ENCODE data around the gene SPACDR.

Gene SPACDR

DNA sequence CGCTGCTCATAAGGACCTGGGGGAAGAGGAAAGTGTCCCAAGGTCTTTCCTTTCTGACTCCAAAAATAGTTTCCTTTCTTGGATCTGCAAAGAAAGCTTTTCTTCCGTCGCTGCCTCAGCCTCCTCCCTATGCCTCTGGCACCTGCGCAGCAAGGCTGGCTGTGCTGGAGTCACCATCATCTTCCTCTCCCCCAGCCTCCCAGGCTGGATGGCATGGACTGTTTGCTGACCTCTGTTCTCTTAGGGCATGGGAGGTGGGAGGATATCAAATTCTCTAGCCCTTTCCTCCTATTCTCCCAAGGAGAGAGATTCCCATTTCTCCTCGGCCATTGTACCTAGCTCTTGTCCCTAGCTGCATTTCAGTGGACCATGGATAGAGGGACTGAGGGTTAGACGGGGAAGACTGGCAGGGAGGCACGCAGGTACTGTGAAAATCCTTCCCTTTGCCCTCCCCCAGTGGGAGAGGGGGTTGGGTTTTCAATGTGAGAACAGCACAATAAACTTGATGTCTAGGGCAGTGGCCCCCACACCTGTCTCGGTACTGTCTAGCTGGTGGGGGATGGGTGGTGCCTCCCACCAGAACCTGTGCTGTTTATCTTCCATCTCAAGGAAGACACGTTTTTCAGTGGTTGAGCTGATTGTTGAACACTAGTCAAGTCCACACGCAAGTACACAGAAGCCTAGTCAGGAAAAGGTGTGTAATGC lies 30.3 kb downstream of the SPACDR start:
- no peak for DNase-seq

DNA sequence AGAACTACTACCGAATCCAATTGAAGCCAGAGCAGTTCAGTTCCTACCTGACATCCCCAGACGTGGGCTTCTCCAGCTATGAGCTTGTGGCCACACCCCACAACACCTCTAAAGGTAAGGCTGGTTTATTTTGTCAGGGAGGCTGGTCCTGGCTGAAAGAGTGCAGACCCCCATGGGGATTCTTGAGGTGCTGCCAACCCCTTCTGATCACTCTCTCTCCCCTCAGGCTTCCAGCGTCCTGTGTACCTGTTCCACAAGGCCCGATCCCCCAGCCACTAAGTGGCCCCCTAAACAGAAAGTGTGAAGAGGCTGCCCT lies 30.8 kb downstream of the SPACDR start:
- no peak for DNase-seq

DNA sequence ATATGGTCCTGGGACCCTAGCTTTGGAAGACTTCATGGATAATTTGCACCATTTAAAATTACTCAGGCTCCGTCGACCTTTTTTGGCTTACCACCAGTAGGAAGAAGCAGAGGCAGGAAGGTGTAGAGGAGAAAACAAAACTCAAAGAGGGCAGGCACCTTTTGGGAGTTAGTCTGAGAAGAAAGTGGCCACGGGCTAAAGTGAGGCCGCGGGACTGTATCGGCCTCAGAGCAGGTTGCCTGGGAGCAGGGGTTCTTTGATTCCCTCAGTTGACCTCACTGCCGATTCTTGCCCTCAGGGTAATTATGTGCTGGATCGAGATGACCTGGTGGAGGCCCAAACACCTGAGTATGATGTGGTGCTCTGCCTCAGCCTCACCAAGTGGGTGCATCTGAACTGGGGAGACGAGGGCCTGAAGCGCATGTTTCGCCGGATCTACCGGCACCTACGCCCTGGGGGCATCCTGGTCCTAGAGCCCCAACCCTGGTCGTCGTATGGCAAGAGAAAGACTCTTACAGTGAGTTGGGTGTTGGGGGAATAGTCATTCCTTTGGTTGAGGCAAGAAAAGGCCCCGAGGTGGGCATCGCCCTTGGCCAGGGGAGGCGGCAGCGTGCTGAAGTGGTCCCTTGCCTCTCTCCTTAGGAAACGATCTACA lies 31.3 kb downstream of the SPACDR start:
- no peak for DNase-seq

- no peak for DNase-seq
Measured at GRCh38 chr7:100432053-100432452, 32.0 kb downstream of the SPACDR start.

DNA sequence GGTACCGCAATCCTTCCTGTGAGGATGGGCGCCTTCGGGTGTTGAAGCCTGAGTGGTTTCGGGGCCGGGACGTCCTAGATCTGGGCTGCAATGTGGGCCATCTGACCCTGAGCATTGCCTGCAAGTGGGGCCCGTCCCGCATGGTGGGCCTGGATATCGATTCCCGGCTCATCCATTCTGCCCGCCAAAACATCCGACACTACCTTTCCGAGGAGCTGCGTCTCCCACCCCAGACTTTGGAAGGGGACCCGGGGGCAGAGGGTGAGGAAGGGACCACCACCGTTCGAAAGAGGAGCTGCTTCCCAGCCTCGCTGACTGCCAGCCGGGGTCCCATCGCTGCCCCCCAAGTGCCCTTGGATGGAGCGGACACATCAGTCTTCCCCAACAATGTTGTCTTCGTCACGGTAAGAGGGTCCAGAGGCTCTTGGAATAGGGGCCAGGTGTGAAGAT lies 32.7 kb downstream of the SPACDR start:
- no peak for DNase-seq

DNA sequence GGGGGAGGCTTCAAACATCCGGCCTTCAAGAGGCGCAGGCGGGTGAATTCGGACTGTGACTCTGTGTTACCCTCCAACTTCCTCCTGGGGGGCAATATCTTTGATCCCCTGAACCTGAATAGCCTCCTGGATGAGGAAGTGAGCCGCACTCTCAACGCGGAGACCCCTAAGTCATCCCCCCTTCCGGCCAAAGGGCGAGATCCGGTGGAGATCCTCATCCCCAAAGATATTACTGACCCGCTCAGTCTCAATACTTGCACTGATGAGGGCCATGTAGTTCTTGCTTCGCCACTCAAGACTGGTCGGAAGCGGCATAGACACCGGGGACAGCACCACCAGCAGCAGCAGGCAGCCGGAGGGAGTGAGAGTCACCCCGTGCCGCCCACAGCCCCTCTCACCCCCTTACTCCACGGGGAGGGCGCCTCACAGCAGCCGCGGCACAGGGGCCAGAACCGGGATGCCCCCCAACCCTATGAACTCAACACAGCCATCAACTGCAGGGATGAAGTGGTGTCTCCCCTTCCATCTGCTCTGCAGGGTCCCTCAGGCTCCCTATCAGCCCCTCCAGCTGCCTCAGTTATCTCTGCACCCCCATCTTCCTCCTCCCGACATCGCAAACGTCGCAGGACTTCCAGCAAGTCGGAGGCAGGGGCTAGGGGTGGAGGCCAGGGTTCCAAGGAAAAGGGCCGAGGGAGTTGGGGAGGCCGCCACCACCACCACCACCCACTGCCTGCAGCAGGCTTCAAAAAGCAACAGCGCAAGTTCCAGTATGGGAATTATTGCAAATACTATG lies 33.4 kb downstream of the SPACDR start:
- DNase-seq = no peak

GRCh38 chr7:100429637-100430492 lies 34.2 kb downstream of the SPACDR start, which contains the start of gene MEPCE:
Gene MEPCE, plus strand, starts transcription at chr7:100429831. Its CDS starts 188 bp downstream, at chr7:100430019.
- peak; percentile 93 for DNase-seq

DNA sequence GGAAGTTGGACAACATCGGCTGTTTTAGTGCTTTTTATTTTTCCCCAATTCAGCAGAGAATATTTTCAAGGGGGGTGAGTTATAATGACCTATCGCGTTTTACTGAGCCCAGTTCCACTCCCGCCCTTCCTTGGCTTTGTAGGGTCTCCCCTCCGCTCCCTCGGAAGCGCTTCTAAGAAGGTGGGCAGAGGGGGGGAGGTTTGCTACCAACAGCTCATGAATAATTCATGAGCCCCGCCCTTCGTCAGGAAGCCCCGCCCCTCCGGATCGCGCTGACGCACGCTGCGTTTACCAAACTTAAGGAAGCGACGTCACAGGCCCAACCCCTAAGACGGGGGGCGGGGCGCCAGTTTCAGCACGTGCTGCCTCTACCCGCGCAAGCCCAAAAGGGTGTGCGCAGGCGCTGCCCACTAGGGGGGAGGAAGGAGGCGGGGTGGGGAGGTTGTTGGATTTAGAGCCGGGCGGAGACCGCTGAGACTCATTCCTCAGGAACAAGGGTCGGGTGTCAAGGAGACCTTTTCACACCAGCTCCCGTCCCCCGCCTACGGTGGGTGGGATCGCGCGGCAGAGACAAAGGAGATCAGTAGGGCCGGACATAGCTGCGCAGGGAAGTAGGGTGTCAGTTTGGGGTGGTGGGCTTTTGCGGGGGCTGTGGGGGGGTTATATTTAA lies 35.0 kb downstream of the SPACDR start:
- DNase-seq = peak; percentile 97

DNA sequence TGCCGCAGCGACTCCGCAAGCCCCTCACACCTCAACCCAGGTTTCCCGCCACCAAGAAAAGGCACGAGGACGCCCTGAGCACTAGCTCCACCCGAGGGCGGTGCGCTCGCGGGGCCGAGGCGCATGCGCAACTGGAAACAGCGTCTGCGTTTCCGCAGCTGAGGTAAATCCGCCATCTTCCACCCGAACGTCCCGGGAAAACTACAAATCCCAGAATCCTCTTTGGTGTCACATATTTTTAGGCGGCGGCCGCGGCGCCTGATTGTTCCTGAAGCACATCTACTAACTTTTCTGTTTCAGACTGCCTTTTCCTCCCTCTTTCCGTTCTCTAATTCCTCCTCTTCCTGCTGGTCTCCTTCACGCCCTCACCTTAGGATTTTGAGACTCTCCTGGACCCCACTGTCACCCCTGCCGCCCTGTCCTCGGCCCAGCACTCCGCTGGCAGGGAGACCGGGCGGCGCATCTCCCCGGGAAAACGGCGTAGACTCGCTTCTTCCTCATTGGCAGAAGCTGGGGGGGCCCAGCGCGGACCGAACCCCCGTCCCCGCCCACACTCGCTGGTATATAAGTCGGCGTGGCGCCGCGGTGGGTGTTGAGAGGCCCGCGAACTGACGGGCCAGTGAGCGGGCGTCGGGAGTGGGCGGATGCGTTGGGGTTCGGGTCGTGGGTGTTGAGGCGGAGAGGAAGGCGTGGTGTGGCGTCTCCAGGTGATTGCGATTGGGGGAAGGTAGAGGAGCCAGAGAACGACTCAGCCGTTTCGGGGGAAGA lies 35.7 kb downstream of the SPACDR start, which contains the start of gene ZCWPW1:
Gene ZCWPW1 (minus strand): TSS at position 505 of the 768 bp plus-strand sequence. CDS start 8,054 bp downstream, outside the sequence.
- peak; percentile 87 for DNase-seq

GRCh38 chr7:100427762-100428198 lies 36.3 kb downstream of the SPACDR start:
- DNase-seq = no peak

DNA sequence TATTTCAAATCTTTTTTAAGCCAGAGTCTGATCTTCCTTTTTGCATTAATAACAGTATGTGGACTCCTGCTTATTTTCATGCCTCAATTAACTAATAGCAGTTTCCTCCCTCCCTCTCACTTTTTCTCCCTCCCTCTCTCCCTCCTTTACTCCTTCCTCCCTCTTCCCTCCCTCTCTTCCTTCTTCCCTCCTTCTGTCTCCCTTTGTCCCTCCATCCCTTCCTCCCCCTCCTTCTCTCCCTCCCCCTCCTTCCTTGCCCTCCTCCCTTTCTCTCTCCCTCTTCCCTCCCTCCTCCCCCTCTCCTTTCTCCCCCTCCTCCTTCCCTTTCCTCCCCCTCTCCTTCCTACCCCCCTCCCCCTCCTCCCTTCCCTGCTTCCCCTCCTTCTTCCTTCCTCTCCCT lies 37.5 kb downstream of the SPACDR start:
- DNase-seq = no peak

GRCh38 chr7:100425347-100425746 lies 38.7 kb downstream of the SPACDR start:
- DNase-seq = no peak

GRCh38 chr7:100423315-100423714 lies 40.7 kb downstream of the SPACDR start:
- no peak for DNase-seq

DNA sequence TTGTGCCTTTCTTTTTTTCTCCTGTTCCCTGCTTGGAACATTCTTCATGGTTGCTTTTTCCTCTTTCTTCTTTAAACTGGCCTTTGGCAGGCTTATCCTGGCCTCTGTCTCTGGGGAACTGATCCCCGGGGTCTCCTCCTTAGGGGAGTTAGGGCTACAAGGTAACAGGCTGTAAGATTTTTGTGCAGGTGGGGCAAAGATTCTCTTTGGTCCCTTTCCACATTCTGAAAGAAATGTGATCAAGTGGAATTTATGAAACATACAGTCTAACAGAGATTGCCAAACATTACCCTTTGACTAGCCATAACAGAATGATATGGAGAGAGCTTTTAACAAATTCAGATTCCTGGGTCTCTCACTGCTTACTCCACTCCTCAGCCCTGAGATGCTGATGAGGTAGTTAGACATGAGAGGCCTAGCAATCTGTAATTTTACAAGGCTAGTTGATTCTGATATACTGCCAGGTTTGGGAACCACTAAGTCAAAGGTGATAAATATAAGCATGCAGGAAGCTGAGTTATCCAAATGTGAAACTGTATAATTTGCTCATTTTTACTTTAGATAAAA lies 44.3 kb downstream of the SPACDR start:
- no peak for DNase-seq

DNA sequence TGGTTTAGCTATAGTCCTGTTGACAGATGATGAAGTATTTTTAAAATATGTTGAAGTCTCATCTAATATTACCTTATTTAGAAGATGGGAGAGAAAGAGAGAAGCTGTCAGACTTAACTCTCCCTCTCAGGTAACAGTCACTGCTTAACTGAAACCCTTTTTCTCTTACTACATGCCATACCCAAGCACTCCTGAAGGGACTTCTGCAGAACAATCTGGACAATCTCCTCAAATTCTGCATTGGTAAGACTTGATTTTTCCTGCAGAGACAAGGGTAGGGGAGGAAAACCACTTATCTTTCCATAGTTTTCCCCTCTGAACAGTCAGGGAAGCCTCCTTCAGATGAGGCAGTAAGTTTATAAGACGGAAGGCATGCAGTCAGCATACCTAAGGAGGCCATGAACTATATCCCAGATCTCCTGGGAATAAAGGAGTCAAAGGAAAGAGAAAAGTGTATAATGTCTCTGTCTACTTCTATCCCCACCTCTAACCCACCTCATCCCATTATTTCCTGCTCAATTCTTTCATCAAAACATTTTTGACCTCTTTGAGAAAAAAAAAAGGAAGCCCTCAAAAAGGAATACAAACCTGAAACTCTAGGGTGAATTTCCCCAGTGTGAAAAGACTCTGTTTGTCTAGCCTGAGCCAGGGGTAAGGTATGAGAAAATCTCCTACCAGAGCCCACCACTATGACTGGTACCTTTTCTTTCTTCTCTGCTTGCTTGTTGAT lies 45.0 kb downstream of the SPACDR start:
- no peak for DNase-seq

GRCh38 chr7:100415448-100415847 lies 48.6 kb downstream of the SPACDR start:
- no peak for DNase-seq

DNA sequence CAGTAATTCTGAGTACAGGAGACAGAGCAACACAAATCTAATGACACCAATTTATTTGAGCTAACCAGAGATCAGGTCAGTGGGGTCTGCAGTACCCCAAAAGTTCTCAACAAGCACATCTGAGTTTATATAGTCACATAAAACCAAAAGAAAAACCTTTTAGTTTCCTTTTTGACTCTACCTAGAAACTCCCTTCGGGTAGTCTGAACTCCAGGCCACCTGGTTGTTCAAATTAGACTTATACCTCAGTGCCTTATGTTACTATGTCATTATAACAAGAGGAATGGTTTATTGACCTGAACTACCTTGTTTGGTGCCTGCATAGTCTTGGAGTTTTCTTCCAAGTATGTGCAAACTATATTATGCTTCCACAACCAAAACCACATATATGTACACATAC lies 50.2 kb downstream of the SPACDR start:
- no peak for DNase-seq

DNA sequence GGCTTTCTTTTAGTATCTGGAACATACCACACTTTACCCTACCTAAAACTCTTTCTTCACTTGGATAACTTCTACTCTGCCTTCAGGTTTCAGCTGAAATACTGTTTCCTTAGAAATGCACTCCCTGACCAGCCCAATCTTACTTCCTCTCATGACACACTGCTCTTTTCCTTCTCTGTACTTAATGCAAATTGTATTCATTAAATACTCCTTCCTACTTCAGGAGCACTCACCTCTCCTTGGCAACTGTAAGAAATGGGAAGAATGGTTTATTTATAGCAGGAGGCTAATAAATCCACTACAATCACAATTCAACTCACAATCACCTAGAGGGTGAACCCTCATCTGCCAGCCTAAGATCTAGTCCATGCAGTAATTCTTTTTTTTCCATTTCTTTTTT lies 50.7 kb downstream of the SPACDR start:
- DNase-seq = no peak

DNA sequence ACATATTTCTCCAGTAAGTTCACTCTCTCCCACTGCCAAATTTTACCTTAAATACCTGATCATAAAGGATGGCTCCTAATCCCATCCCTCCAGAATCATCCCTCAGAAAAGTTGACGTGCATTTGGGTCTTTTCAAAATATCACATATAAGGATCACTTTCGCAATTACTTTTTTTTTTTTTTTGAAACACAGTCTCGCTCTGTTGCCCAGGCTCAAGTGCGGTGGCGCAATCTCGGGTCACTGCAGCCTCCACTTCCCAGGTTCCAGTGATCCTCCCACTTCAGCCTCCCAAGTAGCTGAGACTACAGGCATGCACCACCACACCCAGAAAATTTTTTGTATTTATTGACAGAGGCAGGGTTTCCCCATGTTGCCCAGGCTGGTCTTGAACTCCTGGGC lies 53.0 kb downstream of the SPACDR start:
- DNase-seq = no peak

Measured in GOT3 (cell line).